T-helper 1 cell treated with Interleukin-12 subunit alpha and Interleukin-12 subunit beta and Interleukin-4 antibody, amounts not matched to agents 30 μg/mL and 1 μg/mL, for 36 hours (primary cell): ENCODE measurements around the gene LRP10.

Experiments used
- H3K27ac Mint-ChIP-seq: one replicate; pipeline ENCODE4 v1.8.0; 2021; ENCODE audit warnings: mild to moderate bottlenecking, mixed read lengths
- H3K27me3 Mint-ChIP-seq: one replicate; pipeline ENCODE4 v1.8.0; 2021; ENCODE audit warnings: low read depth, mixed read lengths
- H3K36me3 Mint-ChIP-seq: one replicate; pipeline ENCODE4 v1.8.0; 2021; ENCODE audit warnings: low read depth, mixed read lengths
- H3K4me1 Mint-ChIP-seq: one replicate; pipeline ENCODE4 v1.8.0; 2021; ENCODE audit warnings: low read depth, mixed read lengths
- H3K4me3 Mint-ChIP-seq: one replicate; pipeline ENCODE4 v1.8.0; 2021; ENCODE audit warnings: mild to moderate bottlenecking, moderate library complexity, mixed read lengths
- H3K9me3 Mint-ChIP-seq: one replicate; pipeline ENCODE4 v1.8.0; 2021; ENCODE audit warnings: mixed read lengths

Gene LRP10

DNA sequence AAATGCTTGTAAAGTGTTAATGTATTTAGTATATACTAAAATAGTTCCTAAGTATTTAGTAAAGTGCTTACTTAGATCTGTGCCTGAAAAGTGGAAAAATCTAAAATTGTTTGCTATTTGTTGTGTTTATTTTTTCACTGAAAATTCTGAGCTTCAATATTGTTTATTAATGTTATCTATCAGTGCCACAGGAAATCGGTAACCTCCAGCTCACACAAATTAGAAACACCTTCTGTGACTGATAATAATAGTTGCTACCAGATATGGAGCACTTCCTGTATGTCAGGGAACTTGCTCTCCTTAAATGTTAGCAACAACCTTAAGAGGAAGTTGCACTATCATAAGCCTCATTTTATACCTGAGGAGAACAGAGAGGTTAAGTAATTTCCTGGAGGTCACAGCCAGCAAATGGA, 723 bp upstream of the LRP10 start:
- Mint-ChIP-seq H3K9me3 (no peaks in the 10 kb centered on the region), H3K27ac (peak overlapping the region; percentile 96), H3K4me3 (peak overlapping the region; percentile 87), H3K27me3 (no peaks in the 10 kb centered on the region), H3K4me1 (peaks cover 24% of the 10 kb centered on the region), H3K36me3 (peaks cover 22% of the 10 kb centered on the region)

DNA sequence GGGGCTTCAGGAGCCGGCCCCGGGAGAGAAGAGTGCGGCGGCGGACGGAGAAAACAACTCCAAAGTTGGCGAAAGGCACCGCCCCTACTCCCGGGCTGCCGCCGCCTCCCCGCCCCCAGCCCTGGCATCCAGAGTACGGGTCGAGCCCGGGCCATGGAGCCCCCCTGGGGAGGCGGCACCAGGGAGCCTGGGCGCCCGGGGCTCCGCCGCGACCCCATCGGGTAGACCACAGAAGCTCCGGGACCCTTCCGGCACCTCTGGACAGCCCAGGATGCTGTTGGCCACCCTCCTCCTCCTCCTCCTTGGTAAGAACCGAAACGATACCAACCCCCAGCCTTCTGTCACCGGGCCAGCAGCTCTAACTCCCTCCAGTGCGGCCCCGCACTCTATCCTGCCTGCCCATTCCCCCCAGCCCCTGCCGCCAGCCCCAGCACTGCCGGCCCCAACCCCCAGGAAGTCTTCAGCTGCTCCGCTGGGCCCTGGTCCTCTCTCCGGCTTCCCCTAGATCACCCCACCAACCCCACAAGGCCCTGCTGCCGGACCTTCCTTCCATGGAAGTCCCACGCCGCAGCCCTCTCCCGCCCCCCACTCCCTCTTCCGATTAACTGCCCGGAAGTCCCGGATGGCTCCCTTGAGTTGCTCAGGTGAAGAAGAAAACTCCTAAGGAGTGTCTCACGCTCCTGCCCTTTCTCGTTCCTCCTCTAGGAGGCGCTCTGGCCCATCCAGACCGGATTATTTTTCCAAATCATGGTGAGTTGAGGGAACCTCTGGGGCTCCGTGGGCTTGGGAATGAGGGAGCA, 693 bp downstream of the LRP10 start:
- Mint-ChIP-seq H3K4me3 (peak overlapping the region; percentile 93), H3K4me1 (peaks cover 27% of the 10 kb centered on the region), H3K27me3 (no peaks in the 10 kb centered on the region), H3K27ac (peak overlapping the region; percentile 96), H3K36me3 (peaks cover 26% of the 10 kb centered on the region), H3K9me3 (no peaks in the 10 kb centered on the region)

DNA sequence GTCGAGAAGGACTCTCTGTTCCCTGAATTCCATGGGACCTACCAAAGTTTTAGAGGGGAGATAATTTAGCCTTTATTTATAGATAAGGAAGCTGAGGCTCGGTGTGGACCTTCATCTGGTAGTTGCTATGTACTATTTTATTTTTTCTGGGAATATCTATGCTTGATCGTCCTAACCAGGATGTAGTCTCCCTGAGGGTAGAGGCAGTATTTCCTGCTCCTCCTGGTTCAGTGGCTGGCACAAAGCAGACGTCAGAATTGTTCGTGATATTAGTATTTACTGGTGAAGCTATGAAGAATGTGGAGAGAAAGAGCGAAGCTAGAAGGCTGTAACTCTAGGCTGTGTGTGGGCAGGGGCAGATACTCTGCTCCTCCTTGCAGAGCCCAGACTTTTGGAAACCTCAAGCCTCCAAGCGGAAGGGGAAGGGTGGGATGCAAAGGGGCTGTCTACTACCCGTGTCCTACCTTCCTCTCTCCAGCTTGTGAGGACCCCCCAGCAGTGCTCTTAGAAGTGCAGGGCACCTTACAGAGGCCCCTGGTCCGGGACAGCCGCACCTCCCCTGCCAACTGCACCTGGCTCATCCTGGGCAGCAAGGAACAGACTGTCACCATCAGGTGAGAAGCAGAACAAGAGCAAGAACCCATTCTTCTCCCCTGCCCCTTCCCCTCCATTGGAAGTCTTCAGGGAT, 1.4 kb downstream of the LRP10 start:
- Mint-ChIP-seq H3K4me3 (peak overlapping the region; percentile 93), H3K4me1 (peaks cover 27% of the 10 kb centered on the region), H3K36me3 (peaks cover 32% of the 10 kb centered on the region), H3K27ac (peak overlapping the region; percentile 85), H3K27me3 (no peaks in the 10 kb centered on the region), H3K9me3 (no peaks in the 10 kb centered on the region)

DNA sequence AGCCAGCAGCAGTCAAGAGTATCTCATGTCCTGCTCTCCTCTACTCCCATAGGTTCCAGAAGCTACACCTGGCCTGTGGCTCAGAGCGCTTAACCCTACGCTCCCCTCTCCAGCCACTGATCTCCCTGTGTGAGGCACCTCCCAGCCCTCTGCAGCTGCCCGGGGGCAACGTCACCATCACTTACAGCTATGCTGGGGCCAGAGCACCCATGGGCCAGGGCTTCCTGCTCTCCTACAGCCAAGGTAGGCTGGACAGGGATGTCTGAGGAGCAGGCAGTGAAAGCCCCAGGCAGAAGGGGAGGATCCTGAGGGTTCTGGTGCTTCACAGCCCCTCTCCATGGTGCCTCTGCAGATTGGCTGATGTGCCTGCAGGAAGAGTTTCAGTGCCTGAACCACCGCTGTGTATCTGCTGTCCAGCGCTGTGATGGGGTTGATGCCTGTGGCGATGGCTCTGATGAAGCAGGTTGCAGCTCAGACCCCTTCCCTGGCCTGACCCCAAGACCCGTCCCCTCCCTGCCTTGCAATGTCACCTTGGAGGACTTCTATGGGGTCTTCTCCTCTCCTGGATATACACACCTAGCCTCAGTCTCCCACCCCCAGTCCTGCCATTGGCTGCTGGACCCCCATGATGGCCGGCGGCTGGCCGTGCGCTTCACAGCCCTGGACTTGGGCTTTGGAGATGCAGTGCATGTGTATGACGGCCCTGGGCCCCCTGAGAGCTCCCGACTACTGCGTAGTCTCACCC, 3.6 kb downstream of the LRP10 start:
- peaks cover 49% of the 10 kb centered on the region for H3K36me3 Mint-ChIP-seq
- peaks cover 29% of the 10 kb centered on the region for H3K4me1 Mint-ChIP-seq
- no peaks in the 10 kb centered on the region for H3K9me3 Mint-ChIP-seq
- H3K27ac Mint-ChIP-seq: no peak overlapping the region
- no peak overlapping the region for H3K4me3 Mint-ChIP-seq
- H3K27me3 Mint-ChIP-seq: no peaks in the 10 kb centered on the region

DNA sequence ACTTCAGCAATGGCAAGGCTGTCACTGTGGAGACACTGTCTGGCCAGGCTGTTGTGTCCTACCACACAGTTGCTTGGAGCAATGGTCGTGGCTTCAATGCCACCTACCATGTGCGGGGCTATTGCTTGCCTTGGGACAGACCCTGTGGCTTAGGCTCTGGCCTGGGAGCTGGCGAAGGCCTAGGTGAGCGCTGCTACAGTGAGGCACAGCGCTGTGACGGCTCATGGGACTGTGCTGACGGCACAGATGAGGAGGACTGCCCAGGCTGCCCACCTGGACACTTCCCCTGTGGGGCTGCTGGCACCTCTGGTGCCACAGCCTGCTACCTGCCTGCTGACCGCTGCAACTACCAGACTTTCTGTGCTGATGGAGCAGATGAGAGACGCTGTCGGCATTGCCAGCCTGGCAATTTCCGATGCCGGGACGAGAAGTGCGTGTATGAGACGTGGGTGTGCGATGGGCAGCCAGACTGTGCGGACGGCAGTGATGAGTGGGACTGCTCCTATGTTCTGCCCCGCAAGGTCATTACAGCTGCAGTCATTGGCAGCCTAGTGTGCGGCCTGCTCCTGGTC, 4.3 kb downstream of the LRP10 start:
- H3K9me3 Mint-ChIP-seq: no peaks in the 10 kb centered on the region
- H3K36me3 Mint-ChIP-seq: peaks cover 47% of the 10 kb centered on the region
- H3K4me1 Mint-ChIP-seq: peaks cover 23% of the 10 kb centered on the region
- H3K4me3 Mint-ChIP-seq: no peak overlapping the region
- no peaks in the 10 kb centered on the region for H3K27me3 Mint-ChIP-seq
- H3K27ac Mint-ChIP-seq: no peak overlapping the region

DNA sequence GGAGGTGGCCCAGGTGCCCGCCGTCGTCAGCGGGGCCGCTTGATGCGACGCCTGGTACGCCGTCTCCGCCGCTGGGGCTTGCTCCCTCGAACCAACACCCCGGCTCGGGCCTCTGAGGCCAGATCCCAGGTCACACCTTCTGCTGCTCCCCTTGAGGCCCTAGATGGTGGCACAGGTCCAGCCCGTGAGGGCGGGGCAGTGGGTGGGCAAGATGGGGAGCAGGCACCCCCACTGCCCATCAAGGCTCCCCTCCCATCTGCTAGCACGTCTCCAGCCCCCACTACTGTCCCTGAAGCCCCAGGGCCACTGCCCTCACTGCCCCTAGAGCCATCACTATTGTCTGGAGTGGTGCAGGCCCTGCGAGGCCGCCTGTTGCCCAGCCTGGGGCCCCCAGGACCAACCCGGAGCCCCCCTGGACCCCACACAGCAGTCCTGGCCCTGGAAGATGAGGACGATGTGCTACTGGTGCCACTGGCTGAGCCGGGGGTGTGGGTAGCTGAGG, 5.5 kb downstream of the LRP10 start:
- Mint-ChIP-seq H3K27ac (no peak overlapping the region), H3K36me3 (peaks cover 46% of the 10 kb centered on the region), H3K4me1 (peaks cover 22% of the 10 kb centered on the region), H3K4me3 (no peak overlapping the region), H3K9me3 (no peaks in the 10 kb centered on the region), H3K27me3 (peaks cover 3% of the 10 kb centered on the region)

DNA sequence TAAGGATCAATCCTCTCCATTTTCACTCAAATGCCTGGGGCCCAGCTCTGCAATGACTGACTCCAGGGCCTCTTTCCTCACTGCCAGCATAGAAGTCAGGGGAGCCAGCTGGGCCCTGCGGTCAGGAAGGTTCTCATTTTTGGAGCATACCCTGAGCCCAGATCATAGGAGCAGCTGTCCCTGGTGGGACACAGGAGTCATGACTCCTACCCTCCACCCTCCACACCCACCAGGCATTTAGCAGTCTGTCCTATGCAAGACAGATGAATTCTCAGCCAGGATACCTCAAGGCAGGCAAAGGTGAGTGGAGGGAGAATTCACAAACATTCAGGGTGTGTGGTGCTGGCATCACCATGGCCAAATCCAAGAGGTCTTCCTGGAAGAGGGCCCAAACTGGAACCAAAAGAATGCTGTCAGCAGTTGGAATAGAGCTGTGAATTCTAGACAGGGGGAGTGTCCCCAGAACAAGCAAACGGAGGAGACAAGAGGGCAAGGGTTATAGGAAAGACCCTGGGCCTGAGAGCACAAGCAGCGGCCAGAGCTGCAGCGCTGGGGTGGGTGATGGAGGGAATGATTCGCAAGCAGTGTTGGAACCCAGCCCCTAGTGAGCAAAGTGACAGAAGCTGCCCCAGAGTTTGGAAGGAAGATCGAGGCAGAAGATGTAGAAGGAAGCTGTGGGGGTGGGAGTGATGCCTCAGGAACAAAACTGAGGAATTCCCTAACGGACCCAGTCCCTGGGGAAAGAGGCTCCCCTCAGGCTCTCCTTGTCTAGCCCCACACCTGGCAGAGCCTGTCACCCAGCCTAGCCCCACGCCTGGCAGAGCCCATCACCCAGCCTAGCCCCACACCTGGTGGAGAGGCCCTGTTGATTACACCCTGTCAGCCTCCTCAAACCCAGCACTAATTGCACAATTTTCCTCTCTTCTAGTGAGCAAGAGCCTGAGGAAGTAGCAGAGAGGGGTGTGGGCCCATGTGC, 7.0 kb downstream of the LRP10 start:
- H3K9me3 Mint-ChIP-seq: no peaks in the 10 kb centered on the region
- no peak overlapping the region for H3K4me3 Mint-ChIP-seq
- no peak overlapping the region for H3K27ac Mint-ChIP-seq
- peaks cover 3% of the 10 kb centered on the region for H3K27me3 Mint-ChIP-seq
- peaks cover 15% of the 10 kb centered on the region for H3K4me1 Mint-ChIP-seq
- peaks cover 41% of the 10 kb centered on the region for H3K36me3 Mint-ChIP-seq

DNA sequence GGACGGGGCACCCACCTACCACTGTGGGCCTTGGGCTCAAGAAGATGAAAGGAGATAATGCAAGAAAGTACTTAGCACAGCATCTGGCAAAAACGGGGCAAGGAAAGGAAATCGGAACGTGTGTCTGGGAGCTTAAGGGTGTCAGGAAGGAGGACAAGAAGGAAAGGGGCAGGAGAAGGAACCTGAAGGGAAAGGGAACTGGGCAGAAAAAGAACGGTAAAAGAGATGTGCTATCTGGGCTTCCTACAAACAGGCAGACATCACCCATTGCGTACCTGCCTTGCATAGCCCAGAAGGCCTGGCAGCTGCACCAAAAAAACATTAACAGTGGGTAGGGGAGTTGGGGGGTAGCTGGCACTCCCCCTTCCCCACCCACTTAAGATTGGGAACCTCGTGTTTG, 10.5 kb downstream of the LRP10 start:
- Mint-ChIP-seq H3K9me3 (no peaks in the 10 kb centered on the region), H3K27ac (no peak overlapping the region), H3K4me3 (no peak overlapping the region), H3K36me3 (peaks cover 22% of the 10 kb centered on the region), H3K4me1 (peaks cover 22% of the 10 kb centered on the region), H3K27me3 (peaks cover 16% of the 10 kb centered on the region)

DNA sequence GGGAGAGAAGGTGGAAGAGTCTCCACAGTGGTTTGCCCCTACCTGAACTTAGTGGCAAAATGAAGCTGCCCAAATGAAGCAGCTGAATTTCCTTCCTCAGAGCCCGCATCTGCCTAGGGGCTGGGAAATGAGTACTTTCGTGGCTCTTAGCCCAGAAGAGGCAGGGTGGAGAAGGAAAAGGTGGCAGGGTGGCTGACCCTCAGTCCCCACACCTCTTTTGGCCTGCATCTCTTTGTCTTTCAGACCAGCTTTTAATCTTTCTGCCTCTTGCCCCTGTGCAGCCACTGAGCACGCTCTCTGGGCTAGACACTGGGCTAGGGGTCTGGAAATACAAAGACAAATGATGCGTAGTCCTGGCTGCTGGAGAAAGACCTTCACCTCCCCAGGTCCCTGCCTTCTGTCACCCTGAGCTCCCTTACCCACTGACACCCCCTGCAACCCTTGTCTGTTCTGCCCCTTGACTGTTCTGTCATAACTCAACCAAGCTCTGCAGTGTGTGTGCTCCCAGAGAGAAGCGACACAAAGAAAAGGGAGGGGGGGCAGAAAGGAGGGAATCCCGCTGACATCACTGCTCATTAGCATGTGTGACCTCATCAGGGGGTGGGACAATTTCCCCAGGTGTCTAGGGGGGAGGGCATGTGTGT, 11.1 kb downstream of the LRP10 start:
- H3K27me3 Mint-ChIP-seq: peaks cover 16% of the 10 kb centered on the region
- H3K27ac Mint-ChIP-seq: no peak overlapping the region
- H3K36me3 Mint-ChIP-seq: peaks cover 20% of the 10 kb centered on the region
- H3K9me3 Mint-ChIP-seq: no peaks in the 10 kb centered on the region
- no peak overlapping the region for H3K4me3 Mint-ChIP-seq
- peaks cover 28% of the 10 kb centered on the region for H3K4me1 Mint-ChIP-seq

DNA sequence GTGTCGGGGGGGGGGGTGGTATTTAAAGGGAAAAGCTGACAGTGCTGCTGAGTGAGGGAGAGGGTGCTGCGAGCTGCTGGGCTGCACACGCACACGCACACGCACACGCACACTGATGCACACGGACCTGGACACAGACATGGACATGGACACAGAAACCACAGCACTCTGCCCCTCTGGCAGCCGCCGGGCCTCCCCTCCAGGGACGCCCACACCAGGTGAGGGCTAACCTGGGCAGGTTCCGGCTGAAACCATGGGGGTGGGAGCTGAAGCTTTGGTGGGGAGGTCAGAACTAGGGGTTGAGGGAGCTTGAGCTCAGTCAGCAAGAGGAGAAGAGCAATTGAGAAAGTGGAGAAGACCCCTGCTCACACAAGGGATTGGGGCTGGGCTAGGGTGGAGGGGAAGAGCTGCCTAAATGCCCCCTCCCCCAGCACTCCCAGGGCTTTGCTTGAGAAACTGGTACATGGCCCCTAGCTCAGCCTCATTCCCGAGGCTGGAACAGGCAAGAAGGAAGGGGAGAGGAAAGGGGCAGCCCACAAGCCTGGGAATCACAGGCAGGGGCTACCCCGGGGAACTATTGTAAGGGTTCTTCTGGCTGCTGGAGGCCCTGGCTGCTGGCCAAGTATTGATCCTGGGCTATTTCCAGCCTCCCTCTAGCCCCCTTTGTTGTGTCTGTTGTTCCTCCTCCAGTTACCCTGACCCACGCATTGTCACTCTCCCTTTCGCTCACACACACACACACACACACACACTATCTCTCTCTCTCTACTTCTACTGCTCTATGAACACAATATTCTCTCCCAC, 11.8 kb downstream of the LRP10 start, which contains the start of gene REM2:
TSS of gene REM2 (plus strand) at position 50 of the 804 bp plus-strand sequence. CDS start at position 116, 66 bp downstream.
- H3K4me1 Mint-ChIP-seq: peaks cover 34% of the 10 kb centered on the region
- H3K9me3 Mint-ChIP-seq: no peaks in the 10 kb centered on the region
- no peak within 1 kb of the TSS for H3K4me3 Mint-ChIP-seq
- peak within 1 kb of the TSS; percentile 18 for H3K27ac Mint-ChIP-seq
- peaks cover 16% of the 10 kb centered on the region for H3K27me3 Mint-ChIP-seq
- peaks cover 13% of the 10 kb centered on the region for H3K36me3 Mint-ChIP-seq

DNA sequence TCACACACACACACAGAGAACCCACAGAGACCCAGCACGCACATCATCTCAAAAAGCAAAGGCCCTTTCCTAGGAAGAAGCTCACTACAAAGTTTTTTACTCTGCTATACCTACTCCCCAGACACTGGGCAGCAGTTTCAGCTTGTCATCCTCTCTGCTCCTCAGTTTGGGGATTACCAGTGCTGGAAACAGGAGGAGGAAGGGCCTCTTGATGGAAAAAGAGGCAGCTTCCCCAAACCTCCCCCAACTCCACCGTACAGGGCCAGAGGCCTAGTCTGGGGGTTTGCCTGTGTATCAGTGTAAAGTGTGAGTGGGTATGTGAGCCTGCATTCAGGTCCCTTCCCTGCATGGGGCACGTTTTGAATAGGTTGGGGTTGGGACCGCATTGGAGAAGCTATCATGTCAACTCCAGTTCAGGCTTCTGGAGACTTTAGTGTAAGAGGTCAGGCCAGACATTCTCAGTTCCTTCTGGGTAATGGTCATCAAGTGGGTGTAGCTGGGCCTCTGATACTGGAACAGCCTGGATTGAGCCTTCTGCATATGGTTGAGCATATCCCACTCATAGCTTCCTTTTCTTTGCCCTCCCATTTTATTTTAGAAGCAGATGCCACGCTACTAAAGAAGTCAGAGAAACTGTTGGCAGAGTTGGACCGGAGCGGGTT, 12.7 kb downstream of the LRP10 start:
- Mint-ChIP-seq H3K27ac (peak overlapping the region; percentile 18), H3K27me3 (peaks cover 16% of the 10 kb centered on the region), H3K9me3 (no peaks in the 10 kb centered on the region), H3K36me3 (peaks cover 6% of the 10 kb centered on the region), H3K4me1 (peaks cover 34% of the 10 kb centered on the region), H3K4me3 (no peak overlapping the region)
